Pancreas (tissue), 10 donors: Measurements from ENCODE around the gene GABBR2. TPM values are rescaled to one million over a fixed set of nuclear protein-coding genes. Genes with fewer than 3 reads are reported as not detected.

Source experiments
- ATAC-seq, 4 donors: fragments of 200-7000 bp; cut with Tn5 transposase; one replicate each; pipeline versions ENCODE4 v1.8.0 to v1.9.1; 2020; ENCODE audit warnings: mild to moderate bottlenecking in 4 of 4, moderate library complexity in 4 of 4
- DNase-seq, 6 donors: peaks; one replicate each; pipeline ENCODE4 v3.0.0-alpha.2; 2020
- FAIRE-seq: peaks from 2 replicates; lab custom pipeline; 2012; peaks lifted over from hg19 to GRCh38; lab: Jason Lieb, UNC
- H3K27ac ChIP-seq, 4 donors: fragments of 200-600 bp; sonication (generic); 1 replicate in 3 of 4; 2 replicates in 1 of 4; pipeline versions ENCODE4 v1.5.0 to v1.8.0; 2020
- H3K27me3 ChIP-seq, 4 donors: fragments of 200-600 bp; one replicate each; pipeline ENCODE4 v1.8.0; 2021
- H3K36me3 ChIP-seq, 3 donors: fragments of 200-600 bp; sonication (generic) in 1 of 3; one replicate each; pipeline versions ENCODE4 v1.5.0 to v1.8.0; 2020 to 2021
- H3K4me1 ChIP-seq, 3 donors: fragments of 200-600 bp; one replicate each; pipeline ENCODE4 v1.8.0; 2021
- H3K4me3 ChIP-seq, 4 donors: fragments of 200-600 bp; sonication (generic) in 2 of 4; one replicate each; pipeline versions ENCODE4 v1.5.0 to v1.8.0; 2020 to 2021
- H3K9me3 ChIP-seq, 4 donors: fragments of 200-600 bp; one replicate each; pipeline ENCODE4 v1.8.0; 2021
- CTCF ChIP-seq, 4 donors: fragments of 200-600 bp; sonication (generic) in 3 of 4; IDR thresholded peaks; one replicate each; pipeline versions ENCODE4 v1.5.0 to v1.8.0; 2021; ENCODE audit warnings: antibody characterized with exemption in 4 of 4
- WGBS, 2 donors: extraction: QIAGEN DNeasy Blood & Tissue Kit; methylation state at CpG; one replicate each; pipeline ENCODE4 v1.1.7; 2013; 5-methylcytosine and 5-hydroxymethylcytosine counted together
- intact Hi-C, 3 donors: fragments of 100-400 bp; cut with DNase I; formaldehyde crosslinking; loops; one replicate each; pipeline versions ENCODE4 v1.11.1 to v1.14.2; 2022
- polyA plus RNA-seq, 2 donors: library from polyadenylated mRNA; stranded (reverse); fragments of 200-250 nt; gene quantifications; one replicate each; pipeline ENCODE4 v1.2.3, GENCODE V29; 2013
- total RNA-seq, 6 donors: library from RNA; stranded (reverse); fragmentation: NEBNext Ultra II Directional in 4 of 6; extraction: Animal tissue kit (Norgen Biotek cat#: 25700) in 4 of 6; gene quantifications; one replicate each; pipeline versions ENCODE4 v1.2.1 to v1.2.4, GENCODE V29; 2021 to 2023
- donor health status: healthy with polysubstance abuse.
- donor health status: DM: no; HTN: no; CAD: no; lungs with moderate emphysema.
- donor health status: DM: no; HTN: no; CAD: no.
- donor health status: control.
- donor health status: control.
- donor health status: Bipolar disorder and iron deficiency.
- donor health status: DM: yes; HTN: yes; CAD: no.
- donor health status: DM: no; HTN: no; CAD: no.
- donor health status: DM: no; HTN: no; CAD: no.
- donor health status: DM: yes; HTN: yes; CAD: no.

Gene GABBR2
- total and polyA plus RNA-seq, 8 donors = 0.04 to 0.14 (median 0.07) TPM; not detected in 4

- no peaks in the 10 kb centered on the region for H3K9me3 ChIP-seq
- no peak overlapping the region for H3K4me3 ChIP-seq
- H3K36me3 ChIP-seq = no peaks in the 10 kb centered on the region
- intact Hi-C loops = no loop called here
- 65 to 68% methylated on average over 3 of the region's 3 CpGs for WGBS, 2 donors
- TF ChIP-seq CTCF (IDR thresholded peaks at IDR 0.05) = no peak
- no peak overlapping the region for H3K27ac ChIP-seq
- FAIRE-seq (no peak), DNase-seq (peak in 1 of 6 donors; percentile 34), ATAC-seq (peak in 1 of 4 donors; percentile 71)
- H3K4me1 ChIP-seq = no peaks in the 10 kb centered on the region
- no peaks in the 10 kb centered on the region for H3K27me3 ChIP-seq
Measured at GRCh38 chr9:98619788-98620187, 88.9 kb downstream of the GABBR2 start.

- TF ChIP-seq CTCF (IDR thresholded peaks at IDR 0.05) = no peak
- H3K27me3 ChIP-seq = no peaks in the 10 kb centered on the region
- intact Hi-C loops = no loop called here
- WGBS, 2 donors = 82 to 83% methylated on average over 2 of the region's 2 CpGs
- no peaks in the 10 kb centered on the region for H3K4me1 ChIP-seq
- no peak overlapping the region for H3K4me3 ChIP-seq
- DNase-seq = no peak
- no peak for ATAC-seq
- no peaks in the 10 kb centered on the region for H3K36me3 ChIP-seq
- FAIRE-seq = no peak
- no peak overlapping the region for H3K27ac ChIP-seq
- no peaks in the 10 kb centered on the region for H3K9me3 ChIP-seq
Measured at GRCh38 chr9:98615633-98616032, 93.1 kb downstream of the GABBR2 start.

- intact Hi-C loops = no loop called here
- no peak for DNase-seq
- no peaks in the 10 kb centered on the region for H3K4me1 ChIP-seq
- no peaks in the 10 kb centered on the region for H3K36me3 ChIP-seq
- H3K27ac ChIP-seq = no peak overlapping the region
- H3K4me3 ChIP-seq = no peak overlapping the region
- no peak for ATAC-seq
- no peak for TF ChIP-seq CTCF (IDR thresholded peaks at IDR 0.05)
- FAIRE-seq = no peak
- no peaks in the 10 kb centered on the region for H3K27me3 ChIP-seq
- WGBS, 2 donors = 85 to 88% methylated on average over 2 of the region's 2 CpGs
- H3K9me3 ChIP-seq = no peaks in the 10 kb centered on the region
Measured at GRCh38 chr9:98614941-98615340, 93.8 kb downstream of the GABBR2 start.

GRCh38 chr9:98612061-98612752 lies 96.5 kb downstream of the GABBR2 start:
- ATAC-seq = no peak
- H3K4me1 ChIP-seq = no peaks in the 10 kb centered on the region
- H3K9me3 ChIP-seq = no peaks in the 10 kb centered on the region
- WGBS, 2 donors = 50 to 53% methylated on average over 6 of the region's 6 CpGs
- FAIRE-seq = no peak
- H3K36me3 ChIP-seq = no peaks in the 10 kb centered on the region
- TF ChIP-seq CTCF (IDR thresholded peaks at IDR 0.05) = no peak
- H3K4me3 ChIP-seq = no peak overlapping the region
- H3K27ac ChIP-seq = no peak overlapping the region
- DNase-seq = no peak
- intact Hi-C loops = no loop called here
- no peaks in the 10 kb centered on the region for H3K27me3 ChIP-seq

GRCh38 chr9:98611319-98611718 lies 97.4 kb downstream of the GABBR2 start:
- intact Hi-C loops = no loop called here
- no peaks in the 10 kb centered on the region for H3K4me1 ChIP-seq
- WGBS, 2 donors = 46 to 59% methylated on average over 2 of the region's 2 CpGs
- no peak overlapping the region for H3K4me3 ChIP-seq
- no peak overlapping the region for H3K27ac ChIP-seq
- H3K9me3 ChIP-seq = no peaks in the 10 kb centered on the region
- DNase-seq (no peak), ATAC-seq (no peak), FAIRE-seq (no peak)
- H3K27me3 ChIP-seq = no peaks in the 10 kb centered on the region
- no peaks in the 10 kb centered on the region for H3K36me3 ChIP-seq
- TF ChIP-seq CTCF (IDR thresholded peaks at IDR 0.05) = no peak
